Stimulated activated CD4-positive, alpha-beta T cell treated with anti-CD3 and anti-CD28 coated beads, Interleukin-1b, Interleukin-23, amount 100 ng/mL, for 4 hours (primary cell): ENCODE data around the gene LRRC51.
A peak's percentile ranks its signal among the peaks of the same experiment; 100 is the strongest.

Experiments
- DNase-seq, 2 donors: peaks; one replicate each; pipeline ENCODE4 v3.0.0-alpha.2; 2020; ENCODE audit warnings: low read depth in 2 of 2

The LRRC51 gene

GRCh38 chr11:72080326-72081183 is at the start of gene LRRC51, which contains the start of gene NUMA1:
TSS of gene LRRC51 (plus strand) at chr11:72080850. CDS start at chr11:72089084, 8,234 bp downstream.
TSS of gene NUMA1 (minus strand) at chr11:72080542. CDS start at chr11:72035943, 44,599 bp downstream.
- DNase-seq: peak; percentile 93 to 95

GRCh38 chr11:72036687-72037086 is 44.0 kb upstream of the LRRC51 start:
- no peak for DNase-seq

- DNase-seq: no peak
Observed at GRCh38 chr11:72037554-72038311, 42.9 kb upstream of the LRRC51 start.

DNA sequence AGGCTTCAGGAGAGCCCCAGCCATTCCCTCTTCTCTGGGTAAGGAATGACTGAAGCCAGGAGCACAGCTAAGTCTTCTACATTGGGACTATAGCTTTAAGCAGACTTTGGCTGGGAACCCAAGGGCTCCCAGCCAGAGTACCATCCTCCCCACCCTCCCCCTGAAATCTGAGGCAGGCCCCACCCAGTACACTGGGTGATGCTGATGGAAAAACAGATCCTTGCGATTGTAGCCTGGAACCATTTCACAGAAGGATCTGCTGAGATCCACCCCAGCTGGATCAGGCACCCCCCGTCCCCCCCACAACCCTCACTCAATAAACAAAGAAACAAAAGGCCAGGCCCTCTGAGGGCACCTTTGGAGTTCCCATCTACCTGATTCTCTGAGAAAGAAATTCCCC is 42.2 kb upstream of the LRRC51 start:
- no peak for DNase-seq

DNA sequence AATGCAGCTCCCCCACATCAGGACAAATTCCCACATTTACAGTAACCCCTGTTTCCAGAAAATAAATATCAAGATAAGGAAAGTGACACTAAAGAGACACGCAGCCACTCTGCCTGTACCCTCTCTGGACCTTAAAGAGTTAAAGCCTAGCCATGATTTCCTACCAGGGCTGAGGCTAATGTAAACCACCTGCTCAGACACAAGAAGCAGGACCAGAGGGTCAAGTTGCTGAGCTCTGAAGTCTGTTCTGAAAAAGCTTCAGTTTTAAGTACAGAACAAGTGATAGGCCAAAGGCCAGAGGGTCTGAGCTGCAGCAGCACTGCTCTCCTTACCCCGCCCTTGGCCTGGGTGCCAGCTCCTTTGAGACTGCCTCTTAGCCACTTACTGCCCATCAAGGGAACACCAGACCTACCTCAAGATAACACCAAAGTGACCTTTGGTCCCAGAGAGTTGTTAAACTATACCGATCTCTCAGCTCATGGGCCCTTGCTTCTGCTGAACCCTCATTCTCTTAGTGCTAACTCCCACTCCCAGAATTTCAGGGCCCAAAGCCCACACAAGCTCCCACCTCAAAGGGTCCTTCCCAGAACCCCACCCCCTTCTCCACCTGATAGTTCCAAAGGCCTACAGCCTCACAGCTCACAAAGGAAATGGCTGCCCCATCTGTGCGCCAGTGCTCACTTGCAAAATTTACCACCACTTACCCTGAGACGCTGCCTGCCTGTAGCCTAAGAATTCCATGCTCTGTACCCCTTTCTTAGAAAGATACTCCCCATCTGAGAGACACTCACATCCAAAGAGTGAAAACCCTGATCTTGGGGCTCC is 41.4 kb upstream of the LRRC51 start:
- DNase-seq: no peak

DNA sequence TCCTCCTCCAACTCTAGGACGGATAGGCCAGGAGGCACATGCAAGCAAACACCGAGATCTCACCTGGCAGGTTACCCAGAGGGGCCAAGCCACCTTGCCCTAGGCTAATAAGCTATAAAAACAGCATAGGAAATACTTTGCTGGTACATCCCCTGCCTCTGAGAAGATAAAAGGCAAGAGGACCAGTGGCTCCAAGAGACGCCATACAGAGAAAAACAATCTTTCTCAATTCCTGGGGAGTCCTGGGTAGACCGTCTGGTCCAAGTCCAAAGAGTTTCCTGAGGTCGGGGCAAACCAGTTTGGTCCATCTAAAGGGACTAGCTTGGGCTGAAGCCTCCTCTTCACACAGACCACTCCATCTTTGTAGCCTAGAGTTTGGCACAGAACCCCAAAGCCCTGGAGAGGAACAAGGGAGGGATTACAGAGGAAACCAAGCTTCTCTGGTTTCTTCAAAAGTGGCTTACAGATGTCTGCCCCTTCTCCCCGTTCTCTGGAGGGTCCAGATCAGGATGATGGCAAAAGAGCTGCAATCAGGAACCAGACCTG is 40.7 kb upstream of the LRRC51 start:
- no peak for DNase-seq

DNA sequence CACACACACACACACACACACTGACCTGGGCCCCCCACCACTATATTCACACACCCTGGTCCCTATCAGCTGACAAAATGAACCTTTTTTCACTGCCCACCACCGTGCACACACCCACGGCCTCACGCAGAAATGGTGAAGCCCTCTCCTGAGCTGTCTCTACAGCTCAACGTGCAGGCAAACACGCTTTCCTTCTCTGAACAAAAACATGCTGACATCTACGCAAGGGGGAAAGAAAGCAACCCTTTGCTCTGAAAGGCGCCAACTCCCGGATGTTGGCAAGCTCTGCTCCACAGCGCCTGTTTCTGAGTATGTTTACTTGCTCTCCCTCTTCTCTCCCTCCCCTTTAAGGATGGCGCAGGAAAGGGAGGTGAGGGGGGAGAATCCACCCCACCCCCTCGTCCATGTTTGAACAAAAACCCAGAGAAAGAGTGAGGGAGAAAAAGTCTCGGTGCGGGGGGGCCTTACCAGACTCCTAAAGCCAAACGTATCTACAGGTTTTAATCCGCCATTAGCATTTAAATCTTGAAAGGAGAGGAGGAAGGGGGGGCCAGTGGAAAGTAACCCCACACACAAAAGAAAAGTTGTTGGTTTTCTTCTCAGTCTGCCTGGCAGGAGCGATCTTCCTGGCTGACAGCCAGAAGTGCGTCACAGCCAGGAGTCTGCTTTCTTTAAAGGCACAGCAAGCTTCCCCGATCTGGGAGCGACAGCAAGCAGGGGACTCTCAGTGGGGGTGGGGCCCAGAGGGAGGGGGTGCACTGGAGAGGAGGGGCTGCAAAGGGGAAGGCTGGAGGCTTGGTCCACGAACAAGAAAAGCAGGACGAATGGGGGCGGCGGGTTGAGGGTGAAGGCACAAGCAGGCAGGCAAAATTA is 39.9 kb upstream of the LRRC51 start:
- peak; percentile 45 to 63 for DNase-seq

GRCh38 chr11:72041364-72042063 is 39.1 kb upstream of the LRRC51 start:
- peak in 1 of 2 donors; percentile 16 for DNase-seq

DNA sequence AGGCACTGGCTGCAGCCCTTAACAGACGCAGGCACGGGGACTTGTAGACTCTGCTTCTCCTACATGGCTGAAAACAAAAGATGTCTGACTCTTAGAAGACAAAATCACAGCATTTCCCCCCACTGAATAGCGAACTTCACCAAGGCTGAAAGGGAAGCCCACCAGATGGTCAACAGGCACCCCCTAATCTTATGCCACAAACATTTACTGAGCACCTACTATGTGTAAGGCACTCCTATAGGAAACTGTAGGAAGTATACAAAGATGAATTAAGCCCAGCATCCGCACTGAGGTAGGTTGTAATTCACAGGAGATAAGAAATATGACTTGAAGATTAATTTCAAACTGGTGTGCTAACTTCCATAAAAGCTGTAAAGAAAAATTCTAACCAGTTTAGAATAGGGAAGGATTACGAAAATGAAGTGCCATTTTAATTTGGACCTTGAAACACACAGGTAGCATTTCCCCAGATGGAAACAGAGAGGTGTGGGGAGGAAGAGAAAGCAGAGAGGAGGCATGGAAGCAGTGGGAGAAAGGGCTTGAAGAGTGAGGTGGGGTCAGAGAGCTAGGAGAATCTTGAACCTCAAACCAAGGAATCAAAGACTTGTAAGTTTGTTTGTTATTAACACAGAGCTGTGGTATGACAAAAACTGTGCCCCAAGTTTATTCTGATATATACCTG is 38.4 kb upstream of the LRRC51 start:
- DNase-seq: no peak

GRCh38 chr11:72045849-72046248 is 34.8 kb upstream of the LRRC51 start:
- no peak for DNase-seq

- no peak for DNase-seq
Observed at GRCh38 chr11:72048766-72049460, 31.7 kb upstream of the LRRC51 start.

GRCh38 chr11:72058416-72059034 is 22.1 kb upstream of the LRRC51 start:
- no peak for DNase-seq

DNA sequence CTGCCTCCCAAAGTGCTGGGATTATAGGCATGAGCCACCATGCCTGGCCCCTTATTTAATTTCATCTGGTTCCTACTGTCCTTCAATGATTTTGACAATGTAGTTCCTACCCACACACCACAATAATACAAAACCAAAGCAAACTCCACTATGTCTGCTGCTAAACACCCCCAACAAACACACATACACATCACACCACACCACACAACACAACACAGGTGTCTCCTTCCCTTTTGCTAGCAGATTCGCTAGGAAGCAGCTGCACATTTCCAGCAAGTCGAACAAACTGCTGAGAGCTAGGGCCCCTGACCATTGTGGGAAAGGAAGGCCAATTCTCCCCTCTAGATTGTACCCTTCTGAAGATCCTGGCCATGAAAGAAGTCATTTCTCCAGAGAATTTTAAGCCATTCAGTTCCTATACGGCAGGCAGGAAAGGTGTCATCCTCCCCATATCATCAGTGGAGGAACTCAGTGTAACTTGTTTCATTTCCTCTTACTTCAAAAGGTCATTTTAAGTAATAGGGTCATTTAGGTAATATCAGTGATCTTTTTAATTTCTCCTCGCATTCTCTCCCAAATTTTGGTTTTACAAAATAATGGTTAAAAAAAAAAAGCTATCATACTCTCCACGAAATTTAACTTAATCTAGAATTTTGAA is 18.8 kb upstream of the LRRC51 start:
- no peak for DNase-seq

DNA sequence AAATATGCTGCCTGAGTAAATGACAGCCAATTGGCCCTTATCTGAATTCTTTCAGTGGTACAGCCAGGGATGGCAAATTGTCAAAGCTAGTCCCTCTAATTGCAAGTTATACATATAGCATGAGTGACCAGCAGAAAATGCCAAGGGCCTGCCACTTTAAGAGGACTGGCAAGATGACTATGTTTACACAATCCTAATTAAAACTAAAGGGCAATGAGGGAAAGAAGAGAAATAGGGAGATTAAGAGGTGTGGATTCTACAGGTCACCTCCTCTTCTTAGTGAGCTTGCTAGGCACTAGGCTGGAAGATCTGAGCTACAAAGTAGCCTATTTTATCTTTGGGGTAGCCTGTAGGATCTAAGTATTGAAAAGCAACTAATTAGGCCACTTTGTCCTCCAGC is 13.8 kb upstream of the LRRC51 start:
- no peak for DNase-seq

DNA sequence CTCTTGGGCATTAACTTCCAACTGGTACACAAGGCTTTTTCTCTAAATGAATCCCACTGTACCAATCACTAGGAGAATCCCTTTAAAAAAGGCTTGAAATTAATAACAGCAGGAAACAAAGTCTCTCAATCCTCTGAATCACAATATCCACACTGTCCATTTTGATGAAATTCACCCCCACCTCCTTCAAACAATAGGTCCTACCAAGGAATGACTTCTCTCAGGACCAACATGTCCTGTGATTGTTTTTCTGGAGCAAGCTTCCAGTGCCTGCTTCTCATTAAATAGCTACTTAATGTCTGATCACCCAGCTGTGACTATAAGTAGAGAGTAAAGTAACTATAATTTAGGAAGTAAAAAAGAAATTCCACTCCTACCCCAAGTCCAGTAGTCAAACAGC is 13.4 kb upstream of the LRRC51 start:
- no peak for DNase-seq

DNA sequence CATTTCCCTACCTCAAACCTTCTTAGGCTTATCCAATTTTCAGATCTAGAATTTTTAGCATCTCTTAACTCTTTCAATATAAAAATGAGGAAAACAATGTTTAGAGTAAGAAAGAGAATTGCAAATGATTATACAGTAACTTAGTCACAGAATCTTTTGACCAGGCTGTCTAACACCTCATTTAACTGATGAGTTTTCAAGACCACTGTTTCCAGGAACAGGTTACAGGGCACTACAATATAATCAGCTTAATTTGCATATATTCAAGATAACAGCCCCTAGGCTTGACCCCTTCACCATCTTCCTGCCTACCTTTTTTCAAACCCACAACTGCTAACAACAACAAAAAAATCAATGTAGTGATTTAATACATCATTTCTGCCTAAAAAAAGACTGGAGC is 13.0 kb upstream of the LRRC51 start:
- no peak for DNase-seq

GRCh38 chr11:72069200-72069599 is 11.4 kb upstream of the LRRC51 start:
- DNase-seq: no peak

DNA sequence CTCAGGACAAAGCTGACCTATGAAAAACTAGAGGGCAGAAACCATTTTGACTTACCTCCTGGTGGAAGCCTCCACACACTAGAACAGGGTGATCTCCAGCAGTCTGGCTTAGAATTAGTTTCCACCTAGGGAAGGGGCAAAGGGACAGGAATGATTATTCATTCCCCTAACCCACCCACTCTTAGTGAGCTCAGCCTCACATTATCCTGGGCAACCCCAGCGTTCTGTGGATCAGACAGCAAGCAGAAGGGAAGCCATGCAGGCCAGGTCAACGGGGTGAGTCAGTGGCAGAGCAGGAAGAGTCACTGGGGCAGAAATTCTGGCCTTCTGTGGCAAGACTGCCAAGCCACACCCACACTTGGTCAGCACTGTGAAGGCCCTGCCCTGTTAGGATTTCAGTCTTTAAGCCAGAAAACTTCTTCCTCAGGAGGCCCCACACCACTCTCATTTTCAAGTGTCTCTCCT is 10.8 kb upstream of the LRRC51 start:
- no peak for DNase-seq
